Occipital lobe (tissue), 2 donors: Measurements from ENCODE around the gene IL19. TPM values are rescaled to one million over a fixed set of nuclear protein-coding genes. Genes with fewer than 3 reads are reported as not detected.

ENCODE experiments used
- DNase-seq: peaks from one replicate; lab custom pipeline; 2025; lab: John Stamatoyannopoulos, UW
- total RNA-seq: library from RNA; depleted of rRNA; stranded (reverse); fragments of >200 nt; gene quantifications from one replicate; pipeline ENCODE4 v1.2.3, GENCODE V29; 2014

The IL19 gene
- not detected for total RNA-seq

- no peak for DNase-seq
Measured at GRCh38 chr1:206770531-206771337, at the start of gene IL19. IL19 (plus strand) TSS chr1:206770773; CDS start chr1:206836663, 65,890 bp downstream.

GRCh38 chr1:206721454-206721853 is 49.1 kb upstream of the IL19 start:
- no peak for DNase-seq

- no peak for DNase-seq
Measured at GRCh38 chr1:206722751-206723461, 47.7 kb upstream of the IL19 start.

GRCh38 chr1:206723462-206723804 is 47.1 kb upstream of the IL19 start:
- no peak for DNase-seq

- DNase-seq, result no peak
Measured at GRCh38 chr1:206723805-206724472, 46.6 kb upstream of the IL19 start.

GRCh38 chr1:206725109-206725963 is 45.2 kb upstream of the IL19 start:
- no peak for DNase-seq

GRCh38 chr1:206727981-206728696 is 42.4 kb upstream of the IL19 start:
- DNase-seq, result no peak

- no peak for DNase-seq
Measured at GRCh38 chr1:206728697-206728987, 41.9 kb upstream of the IL19 start.

GRCh38 chr1:206729050-206729449 is 41.5 kb upstream of the IL19 start:
- no peak for DNase-seq

GRCh38 chr1:206729507-206729906 is 41.1 kb upstream of the IL19 start:
- no peak for DNase-seq

GRCh38 chr1:206732508-206732907 is 38.1 kb upstream of the IL19 start:
- no peak for DNase-seq

GRCh38 chr1:206732992-206733391 is 37.6 kb upstream of the IL19 start:
- DNase-seq, result no peak

GRCh38 chr1:206734499-206735142 is 36.0 kb upstream of the IL19 start:
- no peak for DNase-seq

- no peak for DNase-seq
Measured at GRCh38 chr1:206735553-206736031, 35.0 kb upstream of the IL19 start.

- no peak for DNase-seq
Measured at GRCh38 chr1:206736878-206737728, 33.5 kb upstream of the IL19 start.

- no peak for DNase-seq
Measured at GRCh38 chr1:206737729-206738201, 32.8 kb upstream of the IL19 start.

GRCh38 chr1:206738370-206739366 is 31.9 kb upstream of the IL19 start:
- no peak for DNase-seq
